GM12878 (cell line): ENCODE results near the gene HEXIM2. TPM values are rescaled to one million over a fixed set of nuclear protein-coding genes. Genes with fewer than 3 reads are reported as not detected.

Experiments
- ASH2L ChIP-seq: fragments of 300-600, 200-600 bp; sonication (generic); IDR thresholded peaks from 2 replicates; pipeline ENCODE4 v1.6.1; 2017; ENCODE audit warnings: low read depth, mild to moderate bottlenecking, borderline replicate concordance
- BCL11A ChIP-seq: IDR thresholded peaks from 2 replicates; pipeline ENCODE4 v1.6.1; 2011; ENCODE audit warnings: low read depth, low read length
- BCLAF1 ChIP-seq: fragments of 450-650 bp; IDR thresholded peaks from 2 replicates; pipeline ENCODE4 v1.6.1; 2017; ENCODE audit warnings: antibody characterized with exemption, mild to moderate bottlenecking, moderate library complexity
- BMI1 ChIP-seq: fragments of 450-650 bp; IDR thresholded peaks from 2 replicates; pipeline ENCODE4 v1.6.1; 2016; ENCODE audit warnings: mild to moderate bottlenecking, moderate library complexity, borderline replicate concordance
- CEBPB ChIP-seq, 2 experiments: fragments of 150-350 bp in 1 of 2; IDR thresholded peaks; 2 replicates each; pipeline ENCODE4 v1.6.1; 2012 to 2014; ENCODE audit warnings: low read depth in 2 of 2, low read length in 2 of 2, borderline replicate concordance in 1 of 2, inconsistent platforms in 1 of 2
- E2F4 ChIP-seq: IDR thresholded peaks from 2 replicates; pipeline ENCODE4 v1.6.1; 2012; ENCODE audit warnings: low read depth, low read length, improper control_type of control experiment
- FOXM1 ChIP-seq: IDR thresholded peaks from 2 replicates; pipeline ENCODE4 v1.6.1; 2012; ENCODE audit warnings: low read depth, mild to moderate bottlenecking, inconsistent platforms, low read length, moderate library complexity
- IRF3 ChIP-seq: fragments of 450-650 bp; IDR thresholded peaks from 2 replicates; pipeline ENCODE4 v1.6.1; 2014; ENCODE audit warnings: mild to moderate bottlenecking
- IRF5 ChIP-seq: fragments of 450-650 bp; IDR thresholded peaks from 2 replicates; pipeline ENCODE4 v1.6.1; 2017; ENCODE audit warnings: borderline replicate concordance
- KDM1A ChIP-seq: fragments of 200-600 bp; sonication (generic); IDR thresholded peaks from 2 replicates; pipeline ENCODE4 v1.6.1; 2016; ENCODE audit warnings: borderline replicate concordance
- MYC ChIP-seq: IDR thresholded peaks from 2 replicates; pipeline ENCODE4 v1.6.1; 2011; ENCODE audit warnings: mild to moderate bottlenecking, low read length, moderate library complexity, inconsistent platforms; ENCODE audit not compliant: insufficient read depth, insufficient replicate concordance, insufficient read length, severe bottlenecking
- NFYB ChIP-seq: IDR thresholded peaks from 2 replicates; pipeline ENCODE4 v1.6.1; 2011; ENCODE audit warnings: low read depth, mild to moderate bottlenecking, low read length, improper control_type of control experiment, moderate library complexity; ENCODE audit not compliant: insufficient read depth
- PBX3 ChIP-seq: IDR thresholded peaks from 2 replicates; pipeline ENCODE4 v1.6.1; 2011; ENCODE audit warnings: mild to moderate bottlenecking, low read depth, low read length, moderate library complexity; ENCODE audit not compliant: insufficient replicate concordance
- PML ChIP-seq: IDR thresholded peaks from 2 replicates; pipeline ENCODE4 v1.6.1; 2012; ENCODE audit warnings: low read length, inconsistent platforms
- RB1 ChIP-seq: fragments of 450-650 bp; formaldehyde crosslinking; IDR thresholded peaks from 2 replicates; pipeline ENCODE4 v1.6.1; 2017; ENCODE audit warnings: mild to moderate bottlenecking, borderline replicate concordance
- SUPT20H ChIP-seq: IDR thresholded peaks from 2 replicates; pipeline ENCODE4 v1.6.1; 2011; ENCODE audit warnings: low read depth, mild to moderate bottlenecking, low read length, moderate library complexity, borderline replicate concordance; ENCODE audit not compliant: control insufficient read depth
- ZBED1 ChIP-seq: IDR thresholded peaks from 2 replicates; pipeline ENCODE4 v1.6.1; 2016; ENCODE audit warnings: borderline replicate concordance
- ZNF24 ChIP-seq: fragments of 450-650 bp; IDR thresholded peaks from 2 replicates; pipeline ENCODE4 v1.6.1; 2017; ENCODE audit warnings: antibody characterized with exemption, mild to moderate bottlenecking
- ZSCAN29 ChIP-seq: fragments of 450-650 bp; IDR thresholded peaks from 2 replicates; pipeline ENCODE4 v1.6.1; 2017; ENCODE audit warnings: mild to moderate bottlenecking, moderate library complexity
- polyA plus RNA-seq, 11 experiments: library from polyadenylated mRNA; depleted of rRNA in 4 of 11; unstranded in 6 of 11; stranded (reverse) in 5 of 11; fragments of >200 nt; fragmentation: Nextera tagmentation in 4 of 11; fragmentation: Illumina TruSeq in 1 of 11; extraction: Ambion mirVana in 4 of 11; extraction: Trizol in 1 of 11; gene quantifications; 1 replicate in 1 of 11; 2 replicates in 10 of 11; pipeline versions ENCODE4 v1.2.1 to v1.2.3, GENCODE V29; 2011 to 2016; ENCODE audit warnings: inconsistent platforms in 2 of 11, missing spikeins in 2 of 11, low read depth in 1 of 11
- total RNA-seq, 4 experiments: library from RNA; depleted of rRNA in 3 of 4; stranded (reverse); fragments of >200 nt in 3 of 4; fragmentation: Illumina TruSeq in 1 of 4; extraction: Trizol in 1 of 4; gene quantifications; 2 replicates each; pipeline versions ENCODE4 v1.2.1 to v1.2.3, GENCODE V29; 2013 to 2021
- TF ChIP-seq, protein P1 (sequence below): fragments of 450-650 bp; IDR thresholded peaks from 2 replicates; pipeline ENCODE4 v1.6.1; 2017; ENCODE audit warnings: low read depth, mild to moderate bottlenecking, moderate library complexity

HEXIM2 gene
- total and polyA plus RNA-seq, 10 of the 15 experiments (the other 5 are each of a cell fraction or from before 2014, with no cell fraction given), result 0.10 to 10.3 (median 6.4) TPM

GRCh38 chr17:45161288-45162024 is at the start of gene HEXIM2 (continued):
- TF ChIP-seq BCL11A (no peak), PML (peak; percentile 96), NFYB (peak; percentile 98), ZSCAN29 (0 out of 2 replicates have a peak, but pooled peaks have one; percentile 26), MYC (no peak), ZBED1 (no peak), RB1 (peak; percentile 83), PBX3 (peak; percentile 92), ZNF24 (no peak), SUPT20H (no peak), IRF3 (peak; percentile 87; the same call in 1 of the 2 replicates), FOXM1 (no peak), KDM1A (no peak), E2F4 (no peak; the same call in 1 of the 2 replicates), BCLAF1 (no peak), IRF5 (no peak), BMI1 (no peak), CEBPB (IDR thresholded peaks at IDR 0.05; ENCODE audit: borderline replicate concordance in 1 of 2, low read depth in 2 of 2, low read length in 2 of 2) (no peak), ASH2L (no peak)
- TF ChIP-seq, protein P1, sequence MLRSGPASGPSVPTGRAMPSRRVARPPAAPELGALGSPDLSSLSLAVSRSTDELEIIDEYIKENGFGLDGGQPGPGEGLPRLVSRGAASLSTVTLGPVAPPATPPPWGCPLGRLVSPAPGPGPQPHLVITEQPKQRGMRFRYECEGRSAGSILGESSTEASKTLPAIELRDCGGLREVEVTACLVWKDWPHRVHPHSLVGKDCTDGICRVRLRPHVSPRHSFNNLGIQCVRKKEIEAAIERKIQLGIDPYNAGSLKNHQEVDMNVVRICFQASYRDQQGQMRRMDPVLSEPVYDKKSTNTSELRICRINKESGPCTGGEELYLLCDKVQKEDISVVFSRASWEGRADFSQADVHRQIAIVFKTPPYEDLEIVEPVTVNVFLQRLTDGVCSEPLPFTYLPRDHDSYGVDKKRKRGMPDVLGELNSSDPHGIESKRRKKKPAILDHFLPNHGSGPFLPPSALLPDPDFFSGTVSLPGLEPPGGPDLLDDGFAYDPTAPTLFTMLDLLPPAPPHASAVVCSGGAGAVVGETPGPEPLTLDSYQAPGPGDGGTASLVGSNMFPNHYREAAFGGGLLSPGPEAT, result peak; percentile 51; the same call in 1 of the 2 replicates
